Astrocyte of the hippocampus (primary cell): ENCODE results near the gene LMNTD2.
A peak's percentile ranks its signal among the peaks of the same experiment; 100 is the strongest.

Experiments
- DNase-seq: peaks from one replicate; pipeline ENCODE4 v3.0.0; 2011; ENCODE audit warnings: low read depth, low spot score

LMNTD2 gene

DNA sequence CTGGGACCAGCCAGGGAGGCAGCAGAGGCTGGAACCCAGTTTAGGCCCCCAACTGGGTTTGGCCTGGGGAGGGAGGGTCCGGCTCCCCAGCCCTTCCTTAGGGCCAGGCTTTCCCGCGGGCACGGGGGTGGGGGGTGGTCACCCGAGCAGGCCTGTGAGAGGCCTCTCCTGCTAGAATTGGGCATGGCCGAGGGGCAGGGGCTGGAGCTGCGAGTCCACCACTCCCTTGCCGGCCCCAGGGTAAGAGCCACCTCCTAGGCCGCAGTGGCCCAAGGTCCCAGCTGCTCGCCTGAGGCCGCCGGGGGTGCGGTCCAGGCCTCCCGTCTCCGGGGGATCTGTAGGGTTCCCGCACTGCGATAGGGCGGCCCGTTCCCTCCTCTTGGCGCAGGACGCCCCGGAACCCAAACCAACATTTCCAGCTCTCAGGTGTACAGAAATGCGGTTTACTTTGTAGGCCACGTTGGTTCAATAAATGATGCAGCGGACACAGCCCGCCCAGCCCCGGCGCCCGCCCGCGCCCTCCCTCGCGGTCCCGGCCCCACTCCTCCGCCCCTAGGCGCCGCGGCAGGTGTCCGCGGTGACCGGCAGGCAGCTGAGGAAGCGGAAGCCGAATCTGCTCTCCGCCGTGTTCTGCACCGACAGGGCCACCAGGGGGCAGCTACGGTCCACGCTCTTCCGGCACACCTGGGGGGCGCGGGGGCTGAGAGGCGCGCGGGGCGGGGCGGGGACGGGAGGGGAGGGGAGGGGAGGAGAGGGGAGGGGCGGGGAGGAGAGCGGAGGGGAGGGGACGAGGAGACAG is 5.9 kb downstream of the LMNTD2 start:
- DNase-seq: peak; percentile 76

DNA sequence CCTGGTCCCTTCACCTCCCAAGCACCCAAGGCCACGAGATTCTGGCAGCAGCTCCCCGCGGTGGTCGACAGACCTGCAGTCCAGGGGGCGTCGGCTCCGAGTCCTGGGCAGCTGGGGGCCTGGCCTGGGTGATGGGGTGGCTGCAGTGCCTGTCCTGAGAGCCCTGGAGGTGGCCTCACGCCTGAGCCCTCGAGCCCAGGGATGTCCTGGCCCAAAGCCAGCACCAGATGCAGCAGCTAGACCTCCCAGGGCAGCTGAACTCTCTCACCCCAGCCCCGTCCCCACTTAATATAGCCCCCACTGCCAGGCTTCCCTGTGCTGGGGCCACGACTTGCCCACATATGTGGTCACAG is 6.6 kb downstream of the LMNTD2 start:
- no peak for DNase-seq

GRCh38 chr11:553083-553987 is 7.2 kb downstream of the LMNTD2 start:
- no peak for DNase-seq

DNA sequence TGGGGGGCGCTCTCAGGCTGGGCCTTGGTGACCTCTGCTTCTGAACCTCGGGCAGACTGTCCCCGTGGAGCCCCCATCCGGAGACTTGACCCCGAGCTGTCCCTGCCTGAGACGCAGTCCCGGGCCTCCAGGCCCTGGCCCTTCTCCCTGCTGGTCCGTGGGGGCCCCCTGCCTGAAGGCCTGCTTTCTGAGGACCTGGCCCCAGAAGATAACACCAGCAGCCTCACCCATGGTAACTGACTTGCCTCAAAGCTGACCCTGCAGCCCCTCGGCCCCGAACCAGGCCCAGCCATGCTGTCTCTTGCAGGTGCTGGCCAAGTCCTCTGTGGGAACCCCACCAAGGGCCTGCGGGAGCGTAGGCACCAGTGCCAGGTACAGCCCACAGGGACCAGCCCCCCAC is 8.9 kb downstream of the LMNTD2 start:
- DNase-seq: no peak

- DNase-seq: no peak
Measured at GRCh38 chr11:551131-551530, 9.4 kb downstream of the LMNTD2 start.

GRCh38 chr11:550746-551085 is 9.8 kb downstream of the LMNTD2 start:
- DNase-seq: no peak

DNA sequence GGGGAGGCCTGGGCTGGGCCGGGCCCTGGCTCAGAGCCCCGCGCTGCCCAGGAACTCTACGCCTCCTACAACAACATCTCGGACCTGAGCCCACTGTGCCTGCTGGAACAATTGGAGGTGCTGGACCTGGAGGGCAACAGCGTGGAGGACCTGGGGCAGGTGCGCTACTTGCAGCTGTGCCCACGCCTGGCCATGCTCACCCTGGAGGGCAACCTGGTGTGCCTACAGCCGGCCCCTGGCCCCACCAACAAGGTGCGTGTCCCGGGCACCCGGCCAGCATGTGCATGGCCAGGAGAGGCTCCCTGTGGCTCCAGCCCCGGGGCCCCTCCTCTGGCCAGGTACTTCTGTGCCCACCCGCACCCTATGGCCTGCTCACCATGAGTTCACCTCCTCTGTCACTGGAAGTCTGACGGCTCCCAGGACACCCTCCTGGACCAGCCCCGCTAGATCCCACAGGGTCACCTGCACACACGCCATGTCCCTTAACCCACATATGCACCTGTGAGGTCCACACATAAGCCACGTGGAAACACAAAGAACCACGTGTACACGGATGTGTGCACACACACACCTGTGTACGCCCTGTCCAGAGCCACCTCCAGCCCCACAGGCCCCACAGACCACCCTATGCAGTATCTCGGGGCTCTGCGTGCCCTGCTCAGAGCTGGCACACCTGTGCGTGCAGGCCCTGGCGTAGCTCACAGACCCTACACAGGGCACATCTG is 10.4 kb downstream of the LMNTD2 start:
- DNase-seq: no peak

DNA sequence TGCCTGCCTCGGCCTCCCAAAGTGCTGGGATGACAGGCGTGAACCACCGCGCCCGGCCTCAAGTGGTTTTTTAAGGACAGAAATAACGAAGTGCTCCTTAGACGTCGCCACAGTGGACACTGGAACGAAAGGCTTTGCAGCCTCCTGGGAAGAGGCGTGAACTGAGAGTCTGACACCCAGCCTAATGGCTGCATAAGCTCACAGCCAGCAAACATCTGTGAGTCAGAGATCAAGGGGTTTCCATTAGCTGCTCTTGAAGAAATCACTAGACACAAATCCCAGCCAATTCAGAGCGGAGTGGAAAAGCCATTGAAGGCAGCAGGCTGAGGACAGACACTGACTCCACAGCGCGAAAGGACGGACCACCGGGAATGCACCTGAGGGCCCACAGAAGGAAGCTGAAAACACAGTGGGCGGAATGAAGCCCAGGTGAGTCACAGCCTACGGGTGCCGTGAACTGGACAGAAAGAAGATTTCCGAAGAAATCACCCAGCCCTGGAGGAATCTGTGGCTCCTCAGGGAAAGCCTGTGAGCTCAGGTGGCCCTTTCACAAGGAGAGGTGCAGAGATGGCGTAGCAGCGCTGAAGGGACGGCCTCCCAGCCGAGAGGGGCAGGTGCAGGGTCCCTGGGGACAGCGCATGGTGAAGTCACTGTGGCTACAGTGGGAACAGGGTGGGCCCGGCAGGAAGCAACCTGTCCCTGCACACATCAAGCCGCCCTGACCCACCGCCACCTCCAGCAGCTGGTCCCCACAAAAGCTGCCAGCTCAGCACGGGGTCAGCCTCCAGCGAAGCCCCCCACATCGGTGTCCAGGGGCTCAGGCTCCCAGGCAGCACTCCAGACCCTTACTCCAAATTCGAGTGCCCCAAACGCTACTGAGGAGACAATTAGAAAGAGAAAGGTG is 11.6 kb downstream of the LMNTD2 start:
- DNase-seq: peak; percentile 36

GRCh38 chr11:545171-545570 is 15.4 kb downstream of the LMNTD2 start:
- DNase-seq: no peak

DNA sequence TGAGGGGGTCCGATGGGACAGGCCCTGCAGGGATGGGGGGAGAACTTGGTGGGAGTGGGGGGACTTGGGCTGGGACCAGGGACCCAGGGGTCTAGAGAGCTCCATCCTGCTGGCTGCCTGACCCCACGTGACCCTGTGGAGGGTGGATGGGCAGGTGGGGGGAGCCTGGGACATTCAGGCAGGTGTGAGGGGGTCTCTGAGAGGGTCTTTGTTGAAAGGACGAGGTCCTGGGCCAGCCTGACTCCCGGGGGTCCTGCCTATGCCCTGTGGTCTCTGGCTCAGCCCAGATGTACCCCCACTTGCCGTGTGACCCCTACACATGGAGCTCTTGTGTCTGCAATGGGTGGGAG is 15.7 kb downstream of the LMNTD2 start:
- no peak for DNase-seq

DNA sequence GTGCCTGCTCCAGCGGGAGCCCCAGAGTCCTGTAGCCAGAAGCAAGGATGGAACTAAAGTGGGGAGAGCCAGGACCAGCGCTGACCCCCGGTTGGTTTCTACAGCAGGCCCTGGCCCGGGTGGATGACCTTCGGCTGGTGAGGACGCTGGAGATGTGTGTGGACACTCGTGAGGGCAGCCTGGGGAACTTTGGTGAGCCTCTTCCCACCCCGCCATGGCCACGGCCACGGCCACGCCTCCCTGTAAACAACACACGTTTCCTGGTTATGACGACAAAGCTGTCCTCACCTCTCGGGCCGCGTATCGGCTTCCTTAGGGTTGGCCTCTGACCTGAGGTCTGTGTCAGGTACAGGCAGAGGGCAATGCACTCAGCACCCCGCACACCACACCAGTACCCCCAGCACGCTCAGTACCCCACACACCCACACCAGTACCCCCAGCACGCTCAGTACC is 19.1 kb downstream of the LMNTD2 start:
- no peak for DNase-seq

DNA sequence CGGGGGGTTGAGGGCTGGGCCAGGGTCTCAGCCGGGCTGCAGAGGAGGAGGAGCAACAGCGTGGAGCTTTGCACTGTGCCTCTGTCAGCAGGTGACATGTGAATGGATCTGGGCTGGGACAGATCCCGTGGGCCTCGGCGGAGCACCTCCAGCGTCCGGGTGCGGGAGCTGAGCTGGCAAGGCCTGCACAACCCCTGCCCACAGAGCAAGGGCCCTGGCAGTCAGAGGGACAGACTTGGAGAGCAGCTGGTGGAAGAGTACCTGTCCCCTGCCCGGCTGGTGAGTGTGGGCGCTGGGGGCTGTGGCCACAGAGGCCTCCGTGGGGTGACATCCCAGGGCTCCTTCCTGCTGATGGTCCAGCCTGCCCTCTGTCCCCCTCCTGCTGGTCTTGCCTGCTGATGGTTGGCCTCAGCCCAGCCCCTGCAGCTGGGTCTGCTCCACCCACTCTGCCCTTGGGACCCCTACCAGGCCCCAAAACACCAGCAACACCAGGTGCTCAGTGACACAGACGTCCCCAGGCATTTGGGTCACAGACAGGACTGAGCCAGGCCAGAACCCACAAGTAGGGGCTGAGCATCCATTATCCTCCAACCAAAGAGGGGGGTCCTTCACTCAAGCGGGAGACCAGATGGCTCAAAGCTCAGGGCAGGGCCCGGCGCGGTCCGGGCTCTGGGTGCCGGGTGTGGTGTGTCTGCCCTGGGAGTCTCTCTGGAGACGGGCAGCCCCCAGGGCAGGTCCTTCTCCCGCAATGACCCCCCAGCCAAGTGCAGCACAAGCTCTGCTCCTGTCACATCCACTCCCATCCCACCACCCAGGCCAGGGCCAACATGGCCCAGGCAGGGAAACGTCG is 19.7 kb downstream of the LMNTD2 start:
- no peak for DNase-seq

DNA sequence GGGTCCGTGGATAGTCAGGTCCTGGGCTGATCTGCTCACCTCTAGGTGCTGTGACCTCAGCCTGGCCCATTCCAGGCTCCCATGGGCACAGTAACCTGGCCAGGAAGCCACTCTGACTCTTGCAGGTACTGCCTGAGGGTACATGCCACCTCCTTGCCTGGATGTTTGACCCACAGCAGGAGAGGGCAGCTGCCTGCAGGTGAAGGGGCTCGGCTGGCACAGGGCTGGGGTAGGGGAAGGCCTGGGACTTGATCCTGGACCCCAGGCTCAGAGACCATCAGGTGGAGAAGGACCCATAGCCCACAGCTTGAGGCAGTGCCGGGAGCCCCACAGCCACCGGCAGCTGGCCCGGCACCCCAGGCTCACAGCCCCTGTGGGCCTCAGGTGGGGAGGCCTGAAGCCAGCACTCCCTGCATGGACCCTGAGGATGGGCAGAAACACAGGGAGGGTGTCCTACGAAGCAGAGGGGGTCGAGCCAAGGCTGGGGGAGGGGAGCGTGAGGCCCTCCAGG is 20.5 kb downstream of the LMNTD2 start:
- no peak for DNase-seq

DNA sequence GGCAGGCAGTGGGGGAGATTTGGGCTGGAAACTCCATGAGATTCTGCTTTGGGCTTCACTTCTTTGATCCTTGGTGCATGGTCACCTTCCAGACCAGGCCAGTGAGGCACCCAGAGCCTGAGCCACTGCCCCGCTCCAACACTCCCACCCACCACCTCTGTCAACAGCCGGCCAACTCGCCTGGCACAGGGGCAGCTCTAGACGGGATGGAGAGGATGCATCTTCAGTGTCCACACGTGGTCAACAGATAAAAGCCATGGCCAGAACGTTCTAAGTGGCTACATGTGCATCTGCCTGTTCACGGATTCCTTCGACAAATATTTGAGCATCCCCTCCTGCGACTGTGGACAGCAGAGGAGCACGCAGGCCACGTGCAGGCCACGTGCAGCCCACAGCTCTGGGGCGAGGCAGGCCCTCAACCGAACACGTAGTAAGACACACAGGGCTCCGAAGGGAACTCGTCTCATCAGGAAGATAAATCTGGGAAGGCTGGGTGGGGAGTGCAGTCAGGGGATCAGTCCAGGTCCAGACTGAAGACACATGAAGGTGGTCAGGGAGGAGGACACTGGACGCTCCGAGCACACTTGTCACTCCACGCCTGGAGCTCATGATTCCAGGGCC is 22.0 kb downstream of the LMNTD2 start:
- no peak for DNase-seq

- no peak for DNase-seq
Measured at GRCh38 chr11:537622-538430, 22.7 kb downstream of the LMNTD2 start.

DNA sequence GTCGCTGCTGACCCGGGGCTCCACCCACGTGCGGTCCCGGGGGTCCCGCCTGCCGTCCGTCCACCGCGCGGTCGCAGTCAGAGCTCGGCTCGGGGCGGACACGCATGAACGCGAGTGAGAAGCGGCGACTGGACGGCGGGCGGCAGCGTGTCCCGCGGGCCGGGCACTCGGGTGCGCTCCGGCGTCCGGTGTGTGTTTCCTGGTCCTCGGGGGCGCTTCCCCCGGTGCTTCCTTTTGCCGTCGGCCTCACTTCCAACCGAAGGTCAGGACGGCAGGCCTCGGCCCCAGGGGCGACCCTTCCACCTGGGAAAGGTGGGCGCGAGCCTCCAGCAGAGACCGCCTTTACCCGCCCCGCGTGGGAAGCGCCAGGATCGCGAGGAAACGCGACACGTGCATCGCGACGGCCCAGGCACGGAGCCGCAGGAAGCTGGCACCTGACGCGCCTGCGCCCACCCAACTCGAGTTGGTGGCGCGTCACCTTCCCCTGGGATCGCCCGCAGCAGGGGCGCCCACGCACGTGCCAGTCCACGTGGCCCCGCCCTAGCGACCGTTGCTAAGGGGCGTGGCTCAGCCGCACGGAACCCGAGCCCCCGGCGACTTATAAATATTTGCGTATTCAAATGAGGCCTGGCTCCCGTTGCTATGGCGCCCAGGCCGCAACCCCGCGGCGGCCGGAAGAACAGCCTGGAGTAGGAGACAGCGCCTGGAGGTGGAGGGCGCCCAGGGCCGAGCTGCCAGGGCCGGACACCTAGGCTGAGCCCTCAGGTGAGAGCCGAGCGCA is 23.5 kb downstream of the LMNTD2 start, which contains the start of gene LRRC56:
TSS of gene LRRC56 (plus strand) at position 687 of the 781 bp plus-strand sequence. CDS start 3,158 bp downstream, outside the sequence.
- peak; percentile 90 for DNase-seq

DNA sequence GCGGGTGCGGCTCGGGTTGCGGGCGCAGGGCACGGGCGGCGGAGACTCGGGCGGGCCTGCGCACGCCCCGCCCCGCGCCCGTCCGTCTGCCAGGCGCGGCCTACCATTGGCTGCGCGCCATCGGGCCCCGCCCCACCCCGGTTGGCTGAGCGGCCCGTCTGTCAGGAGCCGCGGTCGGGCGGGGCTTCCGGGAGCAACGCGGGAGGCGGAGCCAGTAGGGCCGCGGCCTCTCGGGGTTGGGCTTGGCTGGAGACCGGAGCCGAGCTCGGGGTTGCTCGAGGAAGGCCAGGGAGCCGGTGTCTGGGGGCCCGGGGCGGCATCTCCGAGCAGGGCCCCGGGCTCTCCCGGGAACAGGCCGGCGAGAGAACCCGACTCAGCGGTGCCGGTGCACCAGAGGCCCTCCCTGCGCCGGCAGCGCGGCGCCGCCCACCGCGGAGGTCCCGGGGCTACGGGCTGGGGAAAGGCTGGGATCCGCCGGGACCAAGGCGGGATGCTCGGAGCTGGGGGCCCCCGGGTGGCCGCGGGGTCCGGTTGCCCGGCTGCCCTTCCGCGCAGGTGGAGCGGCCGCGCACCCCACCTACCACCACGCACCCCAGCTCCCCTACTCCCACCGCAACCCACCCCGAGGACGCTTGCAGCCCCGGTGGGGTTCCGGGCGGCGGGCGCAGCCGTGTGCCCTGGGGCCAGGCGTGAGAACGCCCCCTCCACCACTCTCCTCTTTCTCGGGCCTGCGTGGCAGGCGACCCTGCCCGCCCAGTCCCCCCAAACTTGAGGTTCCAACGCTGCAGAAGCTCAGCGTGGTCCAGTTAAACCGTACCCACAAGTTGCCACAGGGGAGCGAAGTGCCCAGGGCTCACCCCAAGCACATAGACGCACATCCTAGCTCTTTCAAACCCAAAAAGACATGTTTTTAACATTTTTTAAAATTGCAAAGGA is 24.8 kb downstream of the LMNTD2 start, which contains the start of gene HRAS:
TSS of gene HRAS (minus strand) at position 58 of the 936 bp plus-strand sequence.
- DNase-seq: peak; percentile 99
